ENCODE data around the gene INPP5E. TPM values are rescaled to one million over a fixed set of nuclear protein-coding genes. Genes with fewer than 3 reads are reported as not detected.
"Not testable (repeated sequence)": the region's sequence is repeated elsewhere in the genome, so short reads cannot be mapped to it uniquely, and the experiment has no call there.

INPP5E gene
- total RNA-seq, 1 donor from 2014 or later, result 4.0 TPM

DNA sequence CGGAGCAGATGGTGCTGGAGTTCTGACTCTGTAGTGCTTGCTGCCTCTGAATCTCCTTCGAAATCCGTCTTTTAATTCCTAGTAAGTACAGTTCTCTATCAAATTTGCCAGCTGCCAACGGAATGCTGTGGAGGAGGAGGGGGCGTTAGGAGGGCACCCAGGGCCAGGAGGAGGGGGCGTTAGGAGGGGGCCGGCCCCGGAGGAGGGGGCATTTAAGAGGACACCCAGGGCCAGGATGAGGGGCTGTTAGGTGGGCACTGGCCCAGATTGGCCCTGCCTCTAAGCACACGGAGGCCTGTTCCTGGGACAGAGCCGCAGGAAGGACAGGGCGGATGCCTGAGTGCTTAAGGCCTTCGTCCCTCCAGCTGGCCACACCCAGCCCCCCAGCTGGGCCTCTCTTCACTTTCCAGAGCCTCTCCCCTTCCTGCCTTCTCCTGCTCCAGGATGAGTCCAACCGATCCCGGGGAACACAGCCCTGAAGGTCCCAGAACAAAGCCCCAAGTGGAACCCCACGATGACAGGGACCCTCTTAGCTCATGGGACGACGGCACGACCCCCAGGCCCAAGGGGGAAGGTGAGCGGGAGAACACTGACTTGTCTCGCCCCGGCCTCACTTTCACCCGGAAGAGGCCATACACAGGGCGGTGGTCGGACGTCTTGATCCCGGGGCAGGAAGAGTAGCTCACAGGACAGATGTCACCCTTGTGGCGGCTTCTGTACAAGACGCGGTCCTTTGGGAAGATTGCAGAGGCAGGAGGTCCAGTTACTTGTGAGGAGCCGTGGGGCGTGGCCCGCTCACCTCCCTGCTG, 9.8 kb downstream of the INPP5E start:
- no peak for DNase-seq (ENCODE audit: low read depth in 2 of 2)

GRCh38 chr9:136429075-136429628, 10.5 kb downstream of the INPP5E start:
- no peak for DNase-seq (ENCODE audit: low read depth in 2 of 2)

DNA sequence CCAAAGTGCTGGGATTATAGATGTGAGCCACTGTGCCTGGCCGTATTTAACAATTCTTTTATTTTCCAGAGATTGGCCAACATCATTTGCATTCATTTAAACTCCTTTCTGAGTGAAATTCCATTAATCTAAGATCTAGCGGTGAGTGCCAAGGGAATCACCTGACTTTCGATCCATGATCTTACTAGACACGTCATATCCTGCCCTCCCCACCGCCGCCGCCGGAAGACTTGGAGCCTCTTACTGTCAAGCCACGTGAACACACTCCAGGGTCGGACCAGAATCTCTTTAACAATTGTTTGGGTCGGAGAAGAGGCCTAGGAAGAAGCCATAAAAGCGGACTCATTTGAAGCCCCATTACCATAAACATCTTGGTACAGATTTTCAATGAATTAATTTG, 12.9 kb downstream of the INPP5E start:
- DNase-seq (ENCODE audit: low read depth in 2 of 2), result peak in 1 of 2 donors; percentile 64

DNA sequence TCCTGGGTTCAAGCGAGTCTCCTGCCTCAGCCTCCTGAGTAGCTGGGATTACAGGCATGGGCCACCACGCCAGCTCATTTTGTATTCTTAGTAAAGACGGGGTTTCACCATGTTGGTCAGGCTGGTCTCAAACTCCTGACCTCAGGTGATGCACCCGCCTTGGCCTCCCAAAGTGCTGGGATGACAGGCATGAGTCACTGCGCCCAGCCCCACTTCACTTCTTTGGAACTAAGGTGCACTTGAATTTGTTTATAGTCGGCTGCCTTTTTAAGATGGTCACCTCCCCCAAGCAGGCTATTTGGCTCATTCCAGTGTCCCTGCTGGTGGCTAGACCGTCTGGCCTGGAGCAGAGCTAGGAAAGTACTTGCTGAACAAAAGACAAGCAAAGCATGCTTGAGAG, 14.3 kb downstream of the INPP5E start:
- not testable (repeated sequence) for DNase-seq (ENCODE audit: low read depth in 2 of 2)

DNA sequence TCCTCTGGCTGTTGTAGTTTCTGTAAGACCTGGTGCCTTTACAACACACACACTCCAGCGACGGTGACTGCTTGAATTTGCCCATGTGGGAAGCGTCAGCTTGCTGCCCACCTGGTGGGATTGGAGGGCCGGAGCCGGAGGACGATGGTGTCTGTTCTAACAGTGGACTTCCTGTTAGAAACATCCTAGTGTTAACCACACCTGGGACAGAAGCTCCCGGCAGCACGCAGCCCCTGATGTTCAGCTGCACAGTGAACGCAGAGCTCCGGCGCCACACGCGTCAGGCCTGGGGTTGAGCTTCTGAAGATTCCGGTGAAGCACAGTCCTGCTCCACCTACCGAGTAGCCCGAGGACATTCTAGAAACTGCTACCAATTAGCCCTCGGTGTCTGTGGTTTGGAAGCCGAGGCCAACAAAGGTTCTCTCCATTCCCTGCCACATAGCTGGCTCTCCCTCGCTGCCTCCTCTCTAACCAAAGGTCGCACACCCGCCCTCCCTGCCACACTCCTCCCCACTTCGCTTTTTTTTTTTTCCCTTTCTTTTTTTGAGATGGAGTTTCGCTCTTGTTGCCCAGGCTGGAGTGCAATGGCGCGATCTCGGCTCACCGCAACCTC, 14.8 kb downstream of the INPP5E start:
- DNase-seq (ENCODE audit: low read depth in 2 of 2), result no peak

GRCh38 chr9:136423432-136424146, 16.1 kb downstream of the INPP5E start:
- DNase-seq (ENCODE audit: low read depth in 2 of 2), result no peak

GRCh38 chr9:136422876-136423275, 16.8 kb downstream of the INPP5E start:
- DNase-seq (ENCODE audit: low read depth in 2 of 2), result no peak

- DNase-seq (ENCODE audit: low read depth in 2 of 2), result no peak
Observed at GRCh38 chr9:136421791-136422190, 17.9 kb downstream of the INPP5E start.

GRCh38 chr9:136419092-136419420, 20.6 kb downstream of the INPP5E start:
- no peak for DNase-seq (ENCODE audit: low read depth in 2 of 2)

DNA sequence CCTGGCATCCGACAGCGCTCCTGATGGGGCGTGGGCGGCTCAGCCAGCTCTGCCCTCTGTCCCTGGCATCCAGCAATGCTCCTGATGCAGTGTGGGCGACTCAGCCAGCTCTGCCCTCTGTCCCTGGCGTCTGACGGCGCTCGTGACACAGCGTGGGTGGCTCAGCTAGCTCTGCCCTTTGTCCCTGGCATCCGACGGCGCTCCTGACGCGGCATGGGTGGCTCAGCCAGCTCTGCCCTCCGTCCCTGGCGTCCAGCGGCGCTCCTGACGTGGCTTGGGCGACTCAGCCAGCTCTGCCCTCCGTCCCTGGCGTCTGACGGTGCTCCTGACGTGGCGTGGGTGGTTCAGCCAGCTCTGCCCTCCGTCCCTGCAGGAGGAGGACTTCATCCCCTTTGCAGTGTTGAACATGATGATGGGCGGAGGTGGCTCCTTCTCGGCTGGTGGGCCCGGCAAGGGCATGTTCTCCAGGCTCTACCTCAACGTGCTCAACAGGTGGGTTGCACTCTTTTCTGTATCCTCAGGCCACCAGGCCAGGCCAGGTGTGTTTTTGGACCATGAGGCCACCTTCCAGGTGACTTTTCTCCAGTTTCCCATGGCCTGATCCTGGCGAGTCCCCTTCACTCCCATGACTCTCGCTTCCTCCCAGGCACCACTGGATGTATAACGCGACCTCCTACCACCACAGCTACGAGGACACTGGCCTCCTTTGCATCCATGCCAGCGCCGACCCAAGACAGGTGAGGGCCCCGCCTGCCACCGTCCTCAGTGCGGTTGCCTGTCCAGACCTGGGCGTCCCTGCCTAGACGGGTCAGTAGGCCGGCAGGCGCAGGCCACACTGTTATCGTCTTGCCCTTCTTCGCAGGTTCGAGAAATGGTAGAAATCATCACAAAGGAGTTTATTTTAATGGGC, 21.2 kb downstream of the INPP5E start:
- no peak for DNase-seq (ENCODE audit: low read depth in 2 of 2)

- DNase-seq (ENCODE audit: low read depth in 2 of 2), result no peak
Observed at GRCh38 chr9:136416914-136417313, 22.7 kb downstream of the INPP5E start.

GRCh38 chr9:136416427-136416826, 23.2 kb downstream of the INPP5E start:
- DNase-seq (ENCODE audit: low read depth in 2 of 2), result no peak

- DNase-seq (ENCODE audit: low read depth in 2 of 2), result peak in 1 of 2 donors; percentile 16
Observed at GRCh38 chr9:136412962-136413361, 26.7 kb downstream of the INPP5E start.

DNA sequence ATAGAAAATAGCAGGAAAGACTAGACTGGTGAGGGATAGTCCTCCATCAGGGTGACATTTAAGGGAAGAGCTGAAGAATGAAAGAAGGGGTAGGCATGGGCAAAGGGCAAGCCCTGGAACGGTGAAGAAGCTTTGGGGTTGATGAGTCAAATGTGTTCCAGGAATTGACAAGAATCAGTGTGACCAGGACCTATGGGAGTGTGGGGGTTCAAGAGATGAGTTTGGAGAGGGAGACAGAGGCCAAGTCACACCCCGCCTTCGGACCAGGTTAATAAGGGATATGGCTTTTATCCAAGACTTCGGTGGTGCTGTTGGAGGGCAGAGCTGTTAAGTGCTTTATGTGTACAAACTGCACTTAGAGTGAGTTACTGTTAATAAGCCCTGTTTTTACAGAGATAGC, 28.3 kb downstream of the INPP5E start:
- no peak for DNase-seq (ENCODE audit: low read depth in 2 of 2)

GRCh38 chr9:136410500-136411287, 29.0 kb downstream of the INPP5E start, which contains the start of the genes ENTR1 and PMPCA:
Gene ENTR1, minus strand, starts transcription at chr9:136410614. Its CDS starts 217 bp downstream, at chr9:136410397.
Gene PMPCA, plus strand, starts transcription at chr9:136410658. Its CDS starts 11 bp downstream, at chr9:136410669.
- peak; percentile 91 to 93 for DNase-seq (ENCODE audit: low read depth in 2 of 2)

DNA sequence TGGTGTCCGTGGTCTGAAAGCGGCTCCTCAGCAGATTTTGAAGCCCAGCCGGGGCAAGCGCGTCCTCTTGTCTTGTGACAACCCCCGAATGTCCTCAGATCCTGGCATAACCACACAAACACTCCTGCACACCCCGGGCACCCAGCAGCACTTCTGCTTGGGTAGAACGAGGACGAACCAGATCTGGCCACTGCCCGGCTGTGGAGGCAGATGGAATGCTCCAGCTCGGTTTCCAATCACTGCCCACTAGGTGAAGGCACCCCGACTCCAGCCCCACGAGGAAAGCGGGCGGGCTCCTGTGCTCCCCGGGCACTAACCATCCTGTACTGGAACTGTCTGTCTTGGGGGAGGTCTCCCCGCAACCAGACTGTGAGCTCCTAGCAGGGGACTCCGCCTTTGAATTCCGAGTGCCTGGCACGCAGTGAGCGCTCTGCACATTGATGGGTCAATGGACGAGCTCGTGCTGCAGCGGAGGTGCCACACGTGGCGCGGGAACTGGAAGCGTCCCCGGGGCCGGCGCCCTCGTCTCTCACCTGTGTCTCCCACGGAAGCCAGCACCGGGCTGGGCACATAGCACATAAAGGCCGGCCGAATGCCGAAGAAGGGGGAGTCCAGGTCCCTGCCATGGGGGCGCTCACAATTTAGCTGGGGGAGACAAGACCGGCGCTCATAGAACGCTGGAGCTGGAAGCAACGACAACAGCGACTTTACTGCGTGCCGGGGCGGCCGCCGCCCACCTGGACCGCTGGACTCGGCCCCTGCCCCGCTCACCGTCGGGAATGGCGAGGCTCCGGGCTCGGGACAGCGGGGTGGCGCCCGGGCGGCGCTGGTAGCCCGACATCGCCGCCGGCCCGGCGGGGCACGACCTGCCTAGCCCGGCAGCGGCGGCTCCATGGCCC, 29.8 kb downstream of the INPP5E start:
- DNase-seq (ENCODE audit: low read depth in 2 of 2), result peak; percentile 49 to 56

DNA sequence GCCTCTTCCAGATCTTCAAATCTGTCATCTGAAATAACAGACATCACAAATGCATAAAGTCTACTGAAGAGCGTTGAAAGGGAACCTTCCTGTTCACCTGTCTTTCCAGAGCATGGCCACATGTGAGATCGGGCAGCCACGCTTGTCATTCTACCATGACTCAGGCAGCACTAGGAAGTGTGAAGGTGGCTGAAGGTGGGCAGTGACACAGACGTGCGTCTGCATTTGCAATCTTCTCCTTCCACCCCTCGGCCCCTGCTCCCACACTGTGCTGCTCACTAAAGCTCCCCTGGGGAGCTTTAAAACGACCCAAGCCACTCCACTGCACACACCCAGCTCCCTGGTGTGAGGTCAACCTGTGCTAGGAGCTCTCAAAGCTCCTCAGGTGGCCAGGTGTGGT, 31.7 kb downstream of the INPP5E start:
- no peak for DNase-seq (ENCODE audit: low read depth in 2 of 2)

DNA sequence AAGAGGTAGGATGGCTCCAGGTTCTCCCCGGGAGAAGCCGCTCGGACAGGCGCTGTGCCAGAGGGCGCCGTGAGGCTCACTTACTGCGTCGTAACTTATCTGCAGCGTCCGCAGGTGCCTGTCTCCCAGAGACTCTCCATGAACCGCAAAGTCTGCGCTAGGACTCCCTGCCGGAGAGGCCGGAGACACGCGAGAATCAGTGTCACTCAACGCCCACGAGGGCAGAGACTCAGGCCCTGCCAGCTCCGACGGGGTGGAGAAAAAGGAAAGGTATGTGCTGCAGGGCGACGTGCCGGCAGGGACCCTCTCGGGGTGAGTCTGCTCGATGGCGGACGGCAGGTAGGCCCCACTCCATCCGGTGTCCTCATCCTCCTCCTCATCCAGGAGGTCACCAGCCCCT, 32.6 kb downstream of the INPP5E start:
- DNase-seq (ENCODE audit: low read depth in 2 of 2), result not testable (repeated sequence)

DNA sequence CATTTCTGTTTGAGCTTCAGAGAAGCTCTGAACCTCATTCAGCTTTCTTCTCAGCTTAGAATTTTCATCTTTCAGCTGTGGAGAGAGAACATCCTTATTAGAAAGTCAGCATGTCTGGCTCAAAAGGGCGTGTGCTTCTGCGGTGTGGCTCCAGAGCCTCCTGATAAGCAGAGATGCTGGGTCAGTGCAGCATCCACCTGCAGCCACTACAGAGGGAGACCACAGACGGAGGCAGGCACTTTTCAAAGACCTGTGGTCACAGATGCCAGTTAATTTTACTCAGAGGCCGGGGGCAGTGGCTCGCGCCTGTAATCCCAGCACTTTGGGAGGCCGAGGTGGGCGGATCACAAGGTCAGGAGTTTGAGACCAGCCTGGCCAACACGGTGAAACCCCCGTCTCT, 33.7 kb downstream of the INPP5E start:
- not testable (repeated sequence) for DNase-seq (ENCODE audit: low read depth in 2 of 2)

Data from lung microvascular endothelial cell (primary cell).